PC-3 (cell line): ENCODE data around the gene MESP2.

Source experiments
- EZH2 ChIP-seq: fragments of 300-600 bp; sonication (generic); IDR thresholded peaks from one replicate; pipeline ENCODE4 v1.6.1; 2017; ENCODE audit warnings: antibody characterized with exemption, mild to moderate bottlenecking, low read length; ENCODE audit not compliant: unreplicated experiment
- EZH2phosphoT487 ChIP-seq: fragments of 300-600 bp; sonication (generic); IDR thresholded peaks from 2 replicates; pipeline ENCODE4 v1.6.1; 2018; ENCODE audit warnings: mild to moderate bottlenecking, antibody characterized with exemption, low read length, borderline replicate concordance
- TF ChIP-seq, protein P1 (sequence below): fragments of 300-600 bp; sonication (generic); conservative IDR thresholded peaks from 2 replicates; pipeline ENCODE4 v1.5.1; 2017; ENCODE audit warnings: antibody characterized with exemption, low read depth, mild to moderate bottlenecking, low read length

DNA sequence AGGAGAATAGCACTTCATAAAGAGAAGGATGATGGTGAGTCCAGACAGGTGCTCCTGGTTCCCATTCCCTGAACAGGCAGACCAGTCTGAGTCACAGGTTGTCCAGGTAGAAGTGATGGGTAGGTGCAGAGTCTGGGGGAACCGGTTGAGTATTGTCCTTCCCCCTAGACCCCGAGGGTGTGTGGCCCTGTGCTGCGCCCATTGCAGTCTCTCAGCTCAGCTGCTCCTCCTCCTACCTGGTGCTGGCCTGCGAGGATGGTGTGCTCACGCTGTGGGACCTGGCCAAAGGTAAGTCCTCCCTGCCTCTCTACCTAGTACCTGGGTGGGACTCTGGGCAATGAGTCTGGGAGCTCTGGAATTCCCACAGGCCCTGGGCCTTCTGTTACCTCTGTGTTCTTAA is 44.9 kb upstream of the MESP2 start:
- TF ChIP-seq EZH2 (no peak), EZH2phosphoT487 (no peak)
- TF ChIP-seq, protein P1, sequence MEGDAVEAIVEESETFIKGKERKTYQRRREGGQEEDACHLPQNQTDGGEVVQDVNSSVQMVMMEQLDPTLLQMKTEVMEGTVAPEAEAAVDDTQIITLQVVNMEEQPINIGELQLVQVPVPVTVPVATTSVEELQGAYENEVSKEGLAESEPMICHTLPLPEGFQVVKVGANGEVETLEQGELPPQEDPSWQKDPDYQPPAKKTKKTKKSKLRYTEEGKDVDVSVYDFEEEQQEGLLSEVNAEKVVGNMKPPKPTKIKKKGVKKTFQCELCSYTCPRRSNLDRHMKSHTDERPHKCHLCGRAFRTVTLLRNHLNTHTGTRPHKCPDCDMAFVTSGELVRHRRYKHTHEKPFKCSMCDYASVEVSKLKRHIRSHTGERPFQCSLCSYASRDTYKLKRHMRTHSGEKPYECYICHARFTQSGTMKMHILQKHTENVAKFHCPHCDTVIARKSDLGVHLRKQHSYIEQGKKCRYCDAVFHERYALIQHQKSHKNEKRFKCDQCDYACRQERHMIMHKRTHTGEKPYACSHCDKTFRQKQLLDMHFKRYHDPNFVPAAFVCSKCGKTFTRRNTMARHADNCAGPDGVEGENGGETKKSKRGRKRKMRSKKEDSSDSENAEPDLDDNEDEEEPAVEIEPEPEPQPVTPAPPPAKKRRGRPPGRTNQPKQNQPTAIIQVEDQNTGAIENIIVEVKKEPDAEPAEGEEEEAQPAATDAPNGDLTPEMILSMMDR = no peak
